ENCODE results near the gene MAK. TPM values are rescaled to one million over a fixed set of nuclear protein-coding genes. Genes with fewer than 3 reads are reported as not detected.

Gene MAK
- total RNA-seq, 2 experiments from 2014 or later = 0.10 TPM; not detected in 1

DNA sequence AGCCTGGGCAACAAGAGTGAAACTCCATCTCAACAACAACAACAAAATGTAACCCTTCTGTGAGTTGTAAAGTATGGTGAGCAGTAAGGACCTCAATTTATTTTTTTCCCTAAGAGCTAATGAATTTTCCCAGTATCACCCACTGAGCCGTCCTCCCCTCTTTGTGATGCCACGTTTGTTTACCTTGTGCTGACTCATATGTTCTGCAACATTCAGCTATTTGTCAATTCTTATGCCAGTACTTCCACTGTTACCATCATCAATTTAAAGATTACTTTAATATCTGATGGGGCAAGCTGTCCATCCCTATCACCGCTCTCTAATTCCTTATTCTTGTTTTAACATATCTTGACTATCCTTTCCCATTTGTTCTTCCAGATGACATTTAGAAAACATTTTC, 37.5 kb downstream of the MAK start:
- H3K79me2 ChIP-seq (ENCODE audit: insufficient read depth, low read depth, low read length) = no peaks in the 10 kb centered on the region
- H3K9me3 ChIP-seq (ENCODE audit: low read length) = no peaks in the 10 kb centered on the region
- H3K4me1 ChIP-seq (ENCODE audit: insufficient read depth, low read length, poor library complexity, severe bottlenecking) = no peaks in the 10 kb centered on the region
- no peak for TF ChIP-seq EZH2phosphoT487 (IDR thresholded peaks at IDR 0.05; ENCODE audit: borderline replicate concordance, low read depth, low read length)
- TF ChIP-seq, protein P1, sequence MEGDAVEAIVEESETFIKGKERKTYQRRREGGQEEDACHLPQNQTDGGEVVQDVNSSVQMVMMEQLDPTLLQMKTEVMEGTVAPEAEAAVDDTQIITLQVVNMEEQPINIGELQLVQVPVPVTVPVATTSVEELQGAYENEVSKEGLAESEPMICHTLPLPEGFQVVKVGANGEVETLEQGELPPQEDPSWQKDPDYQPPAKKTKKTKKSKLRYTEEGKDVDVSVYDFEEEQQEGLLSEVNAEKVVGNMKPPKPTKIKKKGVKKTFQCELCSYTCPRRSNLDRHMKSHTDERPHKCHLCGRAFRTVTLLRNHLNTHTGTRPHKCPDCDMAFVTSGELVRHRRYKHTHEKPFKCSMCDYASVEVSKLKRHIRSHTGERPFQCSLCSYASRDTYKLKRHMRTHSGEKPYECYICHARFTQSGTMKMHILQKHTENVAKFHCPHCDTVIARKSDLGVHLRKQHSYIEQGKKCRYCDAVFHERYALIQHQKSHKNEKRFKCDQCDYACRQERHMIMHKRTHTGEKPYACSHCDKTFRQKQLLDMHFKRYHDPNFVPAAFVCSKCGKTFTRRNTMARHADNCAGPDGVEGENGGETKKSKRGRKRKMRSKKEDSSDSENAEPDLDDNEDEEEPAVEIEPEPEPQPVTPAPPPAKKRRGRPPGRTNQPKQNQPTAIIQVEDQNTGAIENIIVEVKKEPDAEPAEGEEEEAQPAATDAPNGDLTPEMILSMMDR (conservative IDR thresholded peaks at IDR 0.05; ENCODE audit: low read length) = no peak
- CTCF ChIA-PET (ENCODE audit: unreplicated experiment) = interaction anchor here (1.0 kb wide), 1 partner anchor 268 kb away, joined by 3 read pairs; no protein-coding TSS in a partner anchor
- no TSS peak for BruUV-seq (replicated peaks)
- DNase-seq (ENCODE audit: low spot score) = no peak
- no peaks in the 10 kb centered on the region for H3K9me2 ChIP-seq (ENCODE audit: insufficient read depth, low read length)
- intact Hi-C loops (cut with micrococcal nuclease; ENCODE audit: unreplicated experiment) = loop anchor here (1.0 kb wide), 2 partner anchors 291 to 323 kb away; no protein-coding TSS in a partner anchor
- no peak overlapping the region for H3K4me2 ChIP-seq (ENCODE audit: low read length)
- H3K36me3 ChIP-seq (ENCODE audit: insufficient read depth, low read length) = no peaks in the 10 kb centered on the region
- POLR2A ChIA-PET = interaction anchor here (1.0 to 1.5 kb wide), 2 partner anchors 38 to 109 kb away, joined by 3 read pairs; partner anchors contain the start of gene MAK
- no peak overlapping the region for H2AFZ ChIP-seq (ENCODE audit: low read length)
- no peak overlapping the region for H3K4me3 ChIP-seq (ENCODE audit: low read depth, low read length, poor library complexity, severe bottlenecking)
- H3K27ac ChIP-seq (ENCODE audit: low read depth, low read length, poor library complexity, severe bottlenecking) = no peak overlapping the region
- H4K20me1 ChIP-seq (ENCODE audit: insufficient read depth, low read length) = no peaks in the 10 kb centered on the region

DNA sequence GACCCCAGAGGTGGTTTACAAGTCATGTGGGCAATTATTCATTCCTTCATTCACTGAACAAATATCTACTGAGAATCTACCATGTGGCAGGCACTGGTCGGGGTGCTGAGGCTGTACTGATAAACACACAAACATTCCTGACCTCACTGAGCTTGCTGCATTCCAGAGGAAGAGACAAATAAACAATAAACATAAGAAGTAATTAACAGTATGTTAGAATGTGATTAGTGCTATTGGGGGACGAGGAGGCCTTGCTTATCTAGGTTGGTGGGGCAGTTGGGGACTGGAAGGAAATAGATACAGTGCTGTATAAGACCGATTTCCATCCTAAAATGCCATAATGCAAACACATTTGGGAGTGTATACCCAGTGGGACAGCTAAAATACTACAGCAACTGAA, 44.1 kb downstream of the MAK start:
- no peak overlapping the region for H3K4me2 ChIP-seq (ENCODE audit: low read length)
- no peaks in the 10 kb centered on the region for H3K79me2 ChIP-seq (ENCODE audit: insufficient read depth, low read depth, low read length)
- no peak overlapping the region for H3K27ac ChIP-seq (ENCODE audit: low read depth, low read length, poor library complexity, severe bottlenecking)
- TF ChIP-seq EZH2phosphoT487 (IDR thresholded peaks at IDR 0.05; ENCODE audit: borderline replicate concordance, low read depth, low read length) = no peak
- TF ChIP-seq, protein P1 (conservative IDR thresholded peaks at IDR 0.05; ENCODE audit: low read length) = no peak
- H3K4me3 ChIP-seq (ENCODE audit: low read depth, low read length, poor library complexity, severe bottlenecking) = no peak overlapping the region
- intact Hi-C loops (cut with micrococcal nuclease; ENCODE audit: unreplicated experiment) = no loop called here
- no TSS peak for BruUV-seq (replicated peaks)
- H3K9me3 ChIP-seq (ENCODE audit: low read length) = no peaks in the 10 kb centered on the region
- no peaks in the 10 kb centered on the region for H3K9me2 ChIP-seq (ENCODE audit: insufficient read depth, low read length)
- no peak overlapping the region for H2AFZ ChIP-seq (ENCODE audit: low read length)
- H3K4me1 ChIP-seq (ENCODE audit: insufficient read depth, low read length, poor library complexity, severe bottlenecking) = no peaks in the 10 kb centered on the region
- H3K36me3 ChIP-seq (ENCODE audit: insufficient read depth, low read length) = no peaks in the 10 kb centered on the region
- DNase-seq (ENCODE audit: low spot score) = no peak
- H4K20me1 ChIP-seq (ENCODE audit: insufficient read depth, low read length) = no peaks in the 10 kb centered on the region
- ChIA-PET POLR2A (interaction anchor here (0.5 to 1.2 kb wide), 4 partner anchors 275 to 381 kb away, joined by 3 to 4 read pairs (median 4); no protein-coding TSS in a partner anchor), CTCF (ENCODE audit: unreplicated experiment) (no interaction called here)

- no peak for DNase-seq (ENCODE audit: low spot score)
- TF ChIP-seq, protein P1 (conservative IDR thresholded peaks at IDR 0.05; ENCODE audit: low read length) = no peak
- TF ChIP-seq EZH2phosphoT487 (IDR thresholded peaks at IDR 0.05; ENCODE audit: borderline replicate concordance, low read depth, low read length) = no peak
- Histone ChIP-seq H3K79me2 (ENCODE audit: insufficient read depth, low read depth, low read length) (no peaks in the 10 kb centered on the region), H3K4me3 (ENCODE audit: low read depth, low read length, poor library complexity, severe bottlenecking) (no peak overlapping the region), H3K9me2 (ENCODE audit: insufficient read depth, low read length) (no peaks in the 10 kb centered on the region), H2AFZ (ENCODE audit: low read length) (no peak overlapping the region), H3K4me1 (ENCODE audit: insufficient read depth, low read length, poor library complexity, severe bottlenecking) (no peaks in the 10 kb centered on the region), H3K9me3 (ENCODE audit: low read length) (no peaks in the 10 kb centered on the region), H3K27ac (ENCODE audit: low read depth, low read length, poor library complexity, severe bottlenecking) (no peak overlapping the region), H3K4me2 (ENCODE audit: low read length) (no peak overlapping the region), H4K20me1 (ENCODE audit: insufficient read depth, low read length) (no peaks in the 10 kb centered on the region), H3K36me3 (ENCODE audit: insufficient read depth, low read length) (no peaks in the 10 kb centered on the region)
- no TSS peak for BruUV-seq (replicated peaks)
- CTCF ChIA-PET (ENCODE audit: unreplicated experiment) = no interaction called here
- POLR2A ChIA-PET = interaction anchor here (0.5 to 1.2 kb wide), 5 partner anchors 9 to 923 kb away, joined by 3 to 4 read pairs (median 3); no protein-coding TSS in a partner anchor
- intact Hi-C loops (cut with micrococcal nuclease; ENCODE audit: unreplicated experiment) = no loop called here
Measured at GRCh38 chr6:10793695-10794094, 44.6 kb downstream of the MAK start.

All from OCI-LY7 (cell line).